ENCODE results near the gene KCNMA1.

DNA sequence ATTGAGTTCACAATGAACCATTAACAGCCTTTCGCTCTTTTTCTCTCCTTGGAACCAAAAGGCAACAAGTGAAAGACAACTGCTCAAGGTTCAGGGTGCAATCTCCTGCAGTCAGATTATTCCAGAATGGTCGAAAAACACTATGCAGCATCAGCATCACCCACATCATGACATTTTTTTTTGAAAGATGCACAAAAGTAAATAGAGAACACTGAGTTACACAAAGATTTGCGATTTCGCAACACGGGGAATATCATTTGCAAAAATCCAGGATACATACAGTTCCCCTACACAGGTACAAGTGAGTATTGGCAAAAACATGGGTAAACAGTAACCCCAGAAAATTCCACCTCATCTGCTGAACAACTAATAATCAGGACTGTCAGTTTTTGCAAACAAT lies 611.5 kb downstream of the KCNMA1 start:
- TF ChIP-seq GATA3 (IDR thresholded peaks at IDR 0.05; ENCODE audit: low read depth, low read length) (no peak), GATA2 (IDR thresholded peaks at IDR 0.05; ENCODE audit: low read depth, low read length) (no peak)

Data from SH-SY5Y (cell line).